Activated CD8-positive, alpha-beta memory T cell treated with anti-CD3 and anti-CD28 coated beads, Interleukin-2, amount 50 U/mL, for 24 hours (primary cell): ENCODE results near the gene LRRC57.

Experiments
- DNase-seq: peaks from one replicate; pipeline ENCODE4 v3.0.0-alpha.2; 2020; ENCODE audit errors: extremely low read depth

The LRRC57 gene

GRCh38 chr15:42549741-42550392 is 1.3 kb upstream of the LRRC57 start:
- no peak for DNase-seq

DNA sequence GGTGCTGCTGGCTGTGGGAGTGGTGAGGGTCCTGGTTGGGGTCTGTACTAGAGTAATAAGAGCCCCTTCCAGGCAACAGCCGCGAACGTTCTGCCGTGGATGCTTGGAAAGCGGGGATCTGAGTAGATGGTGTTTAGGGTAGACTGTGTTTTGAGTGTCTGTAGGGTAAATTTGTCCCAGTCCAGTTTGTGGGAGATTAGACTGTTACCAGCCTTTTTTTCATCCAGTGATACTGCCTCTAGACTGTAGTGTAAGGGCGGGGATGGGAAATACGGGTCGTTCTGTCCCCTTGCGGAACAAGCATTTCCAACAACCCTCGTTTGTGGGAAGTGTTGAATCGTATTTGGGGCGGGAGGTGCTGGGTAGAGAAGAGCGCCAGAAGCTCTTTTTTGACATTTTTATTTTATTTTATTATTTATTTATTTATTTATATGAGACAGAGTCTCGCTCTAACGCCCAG is 469 bp upstream of the LRRC57 start:
- DNase-seq: no peak

DNA sequence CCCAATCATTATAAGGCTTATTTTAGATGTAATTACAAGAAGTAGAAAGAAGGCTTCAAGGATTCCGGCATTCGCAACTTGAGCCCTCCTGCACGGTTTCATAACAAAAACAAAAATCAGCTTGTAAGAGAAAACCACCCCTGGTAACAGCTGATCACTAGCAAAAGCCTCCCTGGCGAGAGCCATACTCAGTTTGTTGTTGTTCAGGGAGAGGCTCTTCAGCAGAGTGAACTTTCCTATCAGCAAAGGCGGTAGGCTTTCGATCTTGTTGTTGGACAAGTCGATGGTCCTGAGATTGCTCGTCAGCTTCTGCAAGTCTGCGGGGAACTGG is 710 bp downstream of the LRRC57 start:
- no peak for DNase-seq

- DNase-seq: no peak
Measured at GRCh38 chr15:42544853-42545629, 3.6 kb downstream of the LRRC57 start.

DNA sequence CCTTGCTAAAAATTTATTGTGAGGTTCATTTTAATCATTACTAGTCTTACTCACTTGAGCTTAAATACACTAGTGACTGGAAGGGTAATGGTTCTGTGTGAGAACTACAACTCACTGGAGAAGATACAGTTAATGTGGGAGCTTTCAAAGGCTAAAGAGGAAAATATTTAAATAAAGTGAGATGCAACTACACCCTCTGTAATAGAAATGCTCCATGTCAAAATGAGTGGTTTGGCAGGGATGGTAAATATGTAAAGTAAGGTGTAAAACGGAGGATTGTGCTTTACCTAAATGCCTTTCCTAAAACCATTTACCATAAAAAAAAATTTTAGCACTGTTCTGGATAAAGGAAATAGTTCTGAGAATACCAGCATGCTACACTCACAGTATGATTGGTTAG is 15.3 kb downstream of the LRRC57 start:
- no peak for DNase-seq

DNA sequence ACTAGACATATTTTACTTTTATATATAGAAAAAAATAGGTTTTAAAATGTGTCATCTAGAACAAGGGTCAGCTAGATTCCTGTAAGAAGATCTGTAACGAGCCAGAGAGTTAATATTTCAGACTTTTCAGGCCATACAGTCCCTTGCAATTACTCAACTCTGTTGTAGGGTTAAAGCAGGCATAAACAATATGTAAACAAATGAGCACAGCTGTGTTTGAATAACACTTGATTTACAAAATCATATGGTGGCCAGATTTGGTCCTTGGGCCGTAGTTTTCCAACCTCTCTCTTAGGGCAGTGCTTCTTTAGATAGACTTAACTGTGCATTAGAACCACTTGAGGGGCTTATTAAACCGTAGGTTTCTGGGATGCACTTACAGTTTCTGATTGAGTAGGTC is 19.6 kb downstream of the LRRC57 start:
- no peak for DNase-seq

DNA sequence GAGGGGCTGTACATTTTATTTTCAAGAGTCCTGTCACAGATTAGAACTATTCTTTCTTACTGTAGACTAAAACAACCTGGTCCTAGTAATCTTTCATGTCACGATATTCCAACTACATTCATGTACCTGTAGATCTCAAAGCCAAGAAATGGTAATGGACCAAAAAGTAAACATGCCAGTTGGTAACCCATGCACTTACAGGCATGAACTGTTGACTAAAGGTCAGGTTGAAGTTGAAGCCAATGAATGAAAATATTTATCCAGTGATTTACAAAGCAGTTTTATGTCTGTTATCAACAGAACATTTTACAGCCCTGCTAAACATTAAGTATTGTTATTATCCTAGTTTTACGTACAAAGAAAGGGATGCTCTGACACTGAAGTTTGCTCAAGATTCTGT is 25.3 kb downstream of the LRRC57 start:
- no peak for DNase-seq

DNA sequence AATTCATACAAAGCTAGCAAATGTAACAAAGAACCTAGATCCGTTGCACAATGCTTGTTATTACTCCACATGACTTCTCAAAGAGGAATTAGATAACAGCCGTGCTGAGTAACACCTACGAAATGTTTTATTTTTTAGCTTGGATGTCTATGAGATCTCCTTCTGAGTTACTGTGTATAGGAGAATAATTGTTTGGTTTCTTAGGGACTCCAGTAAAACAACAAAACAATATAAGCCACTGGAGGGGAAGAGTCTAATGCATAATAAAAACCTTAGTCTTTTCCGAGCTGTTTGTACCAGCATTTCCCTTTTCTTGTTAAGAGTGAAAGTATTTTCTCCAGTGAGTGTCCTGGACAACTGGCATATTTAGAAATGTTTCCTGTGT is 37.6 kb downstream of the LRRC57 start:
- no peak for DNase-seq

- no peak for DNase-seq
Measured at GRCh38 chr15:42510258-42511006, 38.2 kb downstream of the LRRC57 start.

DNA sequence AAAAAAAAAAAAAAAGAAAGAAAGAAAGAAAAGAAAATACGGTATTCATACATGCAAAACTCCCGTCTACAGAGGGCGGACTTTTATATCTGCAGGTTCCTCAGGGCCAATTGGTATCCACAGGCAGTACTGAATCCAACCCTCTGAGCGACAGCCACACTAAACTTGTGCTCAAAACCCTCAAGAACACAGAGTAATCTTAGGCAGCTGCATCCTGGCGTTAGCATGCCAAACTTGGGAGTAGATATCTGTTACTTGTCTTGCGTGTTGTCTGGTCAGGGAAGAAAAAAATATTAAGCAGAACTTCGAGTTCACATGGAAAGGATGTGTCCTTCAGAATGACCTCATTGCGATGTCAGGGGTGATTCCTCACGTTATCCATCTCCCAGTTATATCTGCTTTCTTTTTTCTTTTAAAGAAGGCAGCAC is 40.3 kb downstream of the LRRC57 start:
- DNase-seq: no peak

DNA sequence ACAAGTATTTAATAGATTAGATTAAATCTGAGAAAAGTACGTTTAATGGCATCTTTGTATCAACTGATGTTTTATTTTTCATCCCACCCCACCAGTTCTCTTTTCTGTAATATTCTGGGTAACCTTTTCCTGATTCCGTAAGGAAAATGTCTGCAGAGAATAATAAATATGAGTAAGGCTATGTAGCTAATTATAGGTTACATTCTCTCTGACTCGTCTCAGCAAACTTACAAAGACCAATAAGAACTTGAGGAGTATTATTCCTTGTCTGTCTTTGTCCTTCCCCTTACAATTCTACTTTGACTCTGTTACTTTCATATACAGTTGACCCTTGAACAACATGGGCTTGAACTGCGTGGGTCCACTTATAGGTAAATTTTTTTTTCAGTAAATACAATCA is 41.1 kb downstream of the LRRC57 start:
- no peak for DNase-seq

- no peak for DNase-seq
Measured at GRCh38 chr15:42504631-42505030, 44.0 kb downstream of the LRRC57 start.

GRCh38 chr15:42503825-42504224 is 44.8 kb downstream of the LRRC57 start:
- no peak for DNase-seq

DNA sequence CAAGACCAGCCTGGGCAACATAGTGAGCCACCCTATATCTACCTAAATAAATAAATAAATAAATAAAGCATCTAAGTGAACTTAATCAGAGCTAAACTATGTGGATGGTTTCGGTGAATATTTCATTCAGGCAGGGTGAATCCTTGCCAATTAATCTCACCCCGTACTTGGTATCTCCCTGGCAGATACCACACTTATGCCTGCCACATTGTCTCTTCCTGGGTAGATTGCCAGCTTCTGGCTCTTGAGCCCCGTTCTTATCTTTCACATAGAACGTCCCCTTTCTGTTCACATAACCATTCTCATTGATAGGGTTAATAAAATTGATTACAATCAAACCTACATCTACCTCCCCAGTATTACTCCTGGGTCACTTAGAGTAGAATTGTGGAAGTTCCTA is 46.1 kb downstream of the LRRC57 start:
- no peak for DNase-seq

GRCh38 chr15:42499858-42500609 is 48.6 kb downstream of the LRRC57 start:
- DNase-seq: no peak

DNA sequence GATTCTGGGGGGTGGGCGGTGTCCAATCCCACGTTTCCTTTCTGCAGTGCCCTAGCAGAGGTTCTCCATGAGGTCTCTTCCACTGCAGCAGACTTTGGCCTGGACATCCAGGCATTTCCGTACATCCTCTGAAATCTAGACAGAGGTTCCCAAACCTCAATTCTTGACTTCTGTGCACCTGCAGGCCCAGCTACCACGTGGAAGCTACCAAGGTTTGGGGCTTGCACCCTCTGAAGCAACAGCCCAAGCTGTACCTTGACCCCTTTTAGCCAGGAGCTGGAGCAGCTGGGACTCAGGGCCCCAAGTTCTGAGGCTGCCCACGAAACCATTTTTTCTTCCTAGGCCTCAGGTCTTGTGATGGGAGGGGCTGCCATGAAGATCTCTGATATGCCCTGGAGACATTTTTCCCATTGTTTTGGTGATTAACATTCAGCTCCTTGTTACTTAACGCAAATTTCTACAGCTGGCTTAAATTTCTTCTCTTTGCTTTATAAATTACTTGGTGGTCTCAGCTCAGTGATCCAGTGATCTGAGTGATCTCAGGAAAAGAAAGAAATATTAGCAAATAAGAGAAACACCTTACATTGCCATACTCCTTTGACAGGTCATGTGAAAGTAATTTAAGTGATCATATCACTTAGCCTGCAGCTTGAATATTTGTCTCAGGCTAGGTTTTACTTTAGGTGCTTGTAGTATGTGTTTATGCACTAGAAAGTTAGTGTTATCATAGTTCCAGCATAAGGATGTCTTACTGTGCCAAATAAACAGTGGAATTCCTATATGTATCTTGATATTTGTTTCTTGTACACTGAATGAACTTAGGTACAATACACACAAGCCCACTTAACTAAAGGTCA is 50.2 kb downstream of the LRRC57 start:
- DNase-seq: no peak

DNA sequence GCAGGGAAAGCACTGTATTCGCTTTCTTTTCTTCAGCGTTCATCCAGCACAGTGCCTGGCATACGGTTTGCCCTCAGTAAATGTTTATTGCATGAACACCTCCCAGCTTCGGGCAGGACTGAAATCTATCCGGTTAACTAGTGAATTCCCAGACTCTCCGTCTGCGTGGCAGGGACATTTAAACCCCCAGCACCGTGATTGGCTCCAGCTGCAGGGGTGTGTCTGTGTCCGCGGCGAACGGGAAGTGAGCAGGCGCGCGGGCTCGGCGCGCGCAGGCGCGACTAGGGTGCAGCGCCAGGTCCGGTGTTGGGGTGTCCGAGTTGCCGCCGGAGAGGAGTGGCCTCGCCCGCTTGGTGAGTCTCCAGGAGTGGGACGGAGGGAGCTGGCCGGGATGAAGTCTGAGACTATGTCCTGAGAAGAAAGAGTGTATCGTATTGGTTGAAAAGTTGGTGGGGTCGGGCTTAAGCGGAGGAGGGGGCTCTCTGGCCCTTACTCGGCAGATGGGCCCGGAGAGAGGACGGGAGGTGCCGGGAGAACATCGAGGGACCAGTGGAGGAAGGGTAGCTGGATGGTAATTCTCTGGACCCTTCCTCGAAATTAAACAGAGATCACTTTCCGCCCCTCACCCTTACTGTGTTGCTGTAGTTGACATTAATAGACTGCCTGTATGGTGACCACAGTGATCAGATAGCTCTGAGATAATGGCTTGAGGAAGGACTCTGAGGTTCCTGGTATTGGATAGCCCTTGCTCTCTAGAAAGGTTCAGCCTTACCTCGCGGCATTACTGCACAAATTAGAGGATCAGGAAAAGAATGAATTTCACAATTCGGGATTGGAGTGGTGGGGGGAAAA is 53.0 kb downstream of the LRRC57 start, which contains the start of gene SNAP23:
TSS of gene SNAP23 (plus strand) at position 274 of the 852 bp plus-strand sequence. CDS start 16,213 bp downstream, outside the sequence.
- DNase-seq: peak; percentile 57

GRCh38 chr15:42494998-42495360 is 53.6 kb downstream of the LRRC57 start:
- DNase-seq: no peak

- DNase-seq: no peak
Measured at GRCh38 chr15:42493679-42494078, 54.9 kb downstream of the LRRC57 start.
